NCI-H1694 (cell line): Measurements from ENCODE around the gene NDUFA6.

Experiments
- DNase-seq: peaks from one replicate; lab custom pipeline; 2025; lab: John Stamatoyannopoulos, UW

NDUFA6 gene

GRCh38 chr22:42070517-42071422, 19.8 kb downstream of the NDUFA6 start, which contains the start of gene NAGA:
Gene NAGA, minus strand, starts transcription at chr22:42070812. Its CDS starts 515 bp downstream, at chr22:42070297.
- peak; percentile 97 for DNase-seq

GRCh38 chr22:42069801-42070516, 20.6 kb downstream of the NDUFA6 start:
- DNase-seq: no peak

GRCh38 chr22:42068291-42068690, 22.3 kb downstream of the NDUFA6 start:
- no peak for DNase-seq

GRCh38 chr22:42067671-42068251, 22.8 kb downstream of the NDUFA6 start:
- no peak for DNase-seq

- no peak for DNase-seq
Measured at GRCh38 chr22:42066937-42067336, 23.6 kb downstream of the NDUFA6 start.

- no peak for DNase-seq
Measured at GRCh38 chr22:42066126-42066761, 24.3 kb downstream of the NDUFA6 start.

GRCh38 chr22:42065438-42066125, 25.0 kb downstream of the NDUFA6 start:
- no peak for DNase-seq

GRCh38 chr22:42064629-42065028, 25.9 kb downstream of the NDUFA6 start:
- DNase-seq: no peak

- no peak for DNase-seq
Measured at GRCh38 chr22:42062506-42063170, 27.9 kb downstream of the NDUFA6 start.

- no peak for DNase-seq
Measured at GRCh38 chr22:42061041-42061440, 29.5 kb downstream of the NDUFA6 start.

GRCh38 chr22:42060489-42060888, 30.1 kb downstream of the NDUFA6 start:
- no peak for DNase-seq

GRCh38 chr22:42056757-42057511, 33.6 kb downstream of the NDUFA6 start:
- no peak for DNase-seq

- DNase-seq: no peak
Measured at GRCh38 chr22:42052765-42053164, 37.8 kb downstream of the NDUFA6 start.

- DNase-seq: no peak
Measured at GRCh38 chr22:42050641-42051180, 39.9 kb downstream of the NDUFA6 start.

GRCh38 chr22:42041784-42042183, 48.8 kb downstream of the NDUFA6 start:
- DNase-seq: no peak

- no peak for DNase-seq
Measured at GRCh38 chr22:42039271-42039670, 51.3 kb downstream of the NDUFA6 start.
